K562 (cell line): ENCODE data around the gene RBMS3. TPM values are rescaled to one million over a fixed set of nuclear protein-coding genes. Genes with fewer than 3 reads are reported as not detected.

ENCODE experiments used
- ATAC-seq: fragments of 200-7000 bp; cut with Tn5 transposase; 3 replicates; pipeline ENCODE4 v1.9.1; 2020; ENCODE audit warnings: moderate library complexity
- BruUV-seq: library from RNA; stranded (reverse); fragments of 400-500 nt; replicated peaks from 2 replicates; lab custom pipeline; 2021; lab: Mats Ljungman, UMichigan
- CTCF ChIA-PET: fragments of 300-600 bp; formaldehyde crosslinking; extraction: SDS; loops from one replicate; lab custom pipeline; 2021; ENCODE audit warnings: low intra/inter-chr PET ratio; lab: Yijun Ruan, JAX
- POLR2A ChIA-PET: fragments of 300-600, 350-650 bp; sonication (Branson Sonifier 250); formaldehyde crosslinking; extraction: SDS; loops from one replicate; lab custom pipeline; 2021; ENCODE audit warnings: antibody characterized with exemption, inconsistent platforms; lab: Yijun Ruan, JAX
- DNase-seq, 4 experiments: peaks; one replicate each; pipeline versions ENCODE4 v3.0.0 to v3.0.0-alpha.2; 2011 to 2018; ENCODE audit warnings: low spot score in 3 of 4, mixed read lengths in 3 of 4; ENCODE audit errors: extremely low read depth in 1 of 4
- FAIRE-seq: peaks from 2 replicates; lab custom pipeline; 2011; peaks lifted over from hg19 to GRCh38; lab: Jason Lieb, UNC
- H2AFZ ChIP-seq: 2 replicates; pipeline ENCODE4 v1.6.0; 2011; ENCODE audit warnings: low read depth, low read length, control low read depth, inconsistent platforms
- H3K27ac ChIP-seq: fragments of 200-600 bp; 3 replicates; pipeline ENCODE4 v1.8.0; 2011; ENCODE audit warnings: low read depth, mild to moderate bottlenecking, control low read depth, inconsistent platforms, low read length, moderate library complexity, mixed read lengths; ENCODE audit errors: extremely low read depth
- H3K27me3 ChIP-seq, 2 experiments: fragments of 300-600 bp in 1 of 2; 2 replicates in 1 of 2; 3 replicates in 1 of 2; pipeline versions ENCODE4 v1.6.0 to v1.8.0; 2011; ENCODE audit warnings: inconsistent platforms in 2 of 2, low read length in 2 of 2, mild to moderate bottlenecking in 1 of 2, mixed read lengths in 1 of 2, moderate library complexity in 1 of 2; ENCODE audit not compliant: control insufficient read depth in 2 of 2, insufficient read depth in 2 of 2
- H3K36me3 ChIP-seq: fragments of 300-600 bp; 3 replicates; pipeline ENCODE4 v1.8.0; 2011; ENCODE audit warnings: mild to moderate bottlenecking, low read length, inconsistent platforms; ENCODE audit not compliant: control insufficient read depth, insufficient read depth
- H3K4me1 ChIP-seq, 2 experiments: fragments of 200-600 bp in 1 of 2; replicated peaks in 1 of 2; 2 replicates in 1 of 2; 3 replicates in 1 of 2; pipeline versions ENCODE4 v1.5.1 to v1.8.0; 2011; ENCODE audit warnings: inconsistent platforms in 2 of 2, low read length in 2 of 2, mild to moderate bottlenecking in 1 of 2, mixed read lengths in 1 of 2, moderate library complexity in 1 of 2; ENCODE audit not compliant: control insufficient read depth in 2 of 2, insufficient read depth in 2 of 2
- H3K4me2 ChIP-seq: 2 replicates; pipeline ENCODE4 v1.6.1; 2011; ENCODE audit warnings: low read length, control low read depth, inconsistent platforms, mixed read lengths; ENCODE audit not compliant: insufficient read depth
- H3K4me3 ChIP-seq: fragments of 200-600 bp; sonication (generic), shearing (Covaris generic); 2 replicates; pipeline ENCODE4 v1.5.1; 2016; ENCODE audit warnings: control low read depth, inconsistent platforms
- H3K79me2 ChIP-seq: fragments of 200-600 bp; 3 replicates; pipeline ENCODE4 v1.8.0; 2011; ENCODE audit warnings: low read length, inconsistent platforms; ENCODE audit not compliant: control insufficient read depth, insufficient read depth
- H3K9ac ChIP-seq, 2 experiments: 2 replicates each; pipeline versions ENCODE4 v1.6.0 to v1.6.1; 2011; ENCODE audit warnings: low read depth in 2 of 2, low read length in 2 of 2, control low read depth in 1 of 2, inconsistent platforms in 1 of 2, mild to moderate bottlenecking in 1 of 2, mixed read lengths in 1 of 2; ENCODE audit not compliant: insufficient read depth in 1 of 2
- H3K9me1 ChIP-seq: one replicate; pipeline ENCODE4 v1.6.0; 2011; ENCODE audit warnings: inconsistent platforms, mild to moderate bottlenecking, low read length, moderate library complexity; ENCODE audit not compliant: control insufficient read depth, insufficient read depth
- H3K9me3 ChIP-seq: replicated peaks from 2 replicates; pipeline ENCODE4 v1.5.1; 2011; ENCODE audit warnings: low read depth, low read length, inconsistent platforms; ENCODE audit not compliant: control insufficient read depth, insufficient read depth
- H4K20me1 ChIP-seq: replicated peaks from 2 replicates; pipeline ENCODE4 v1.6.1; 2011; ENCODE audit warnings: low read length, inconsistent platforms, mixed read lengths; ENCODE audit not compliant: control insufficient read depth, insufficient read depth
- BHLHE40 ChIP-seq: IDR thresholded peaks from 2 replicates; pipeline ENCODE4 v1.6.1; 2011; ENCODE audit warnings: low read length, improper control_type of control experiment
- BRCA1 ChIP-seq, 2 experiments: fragments of 450-650 bp in 1 of 2; sonication (generic) in 1 of 2; formaldehyde crosslinking in 1 of 2; IDR thresholded peaks; 2 replicates each; pipeline versions ENCODE4 v1.5.0 to v1.6.1; 2017 to 2020; ENCODE audit warnings: mild to moderate bottlenecking in 1 of 2, missing genetic modification reagents in 1 of 2
- BRD9 ChIP-seq: fragments of 450-650 bp; IDR thresholded peaks from 2 replicates; pipeline ENCODE4 v1.6.1; 2018; ENCODE audit warnings: low read depth; ENCODE audit not compliant: partially characterized antibody
- MAFG ChIP-seq: fragments of 450-650 bp; conservative IDR thresholded peaks from 2 replicates; pipeline ENCODE4 v1.6.1; 2016; ENCODE audit warnings: missing genetic modification characterization, missing compliant biosample characterization
- NR2C2 ChIP-seq, 2 experiments: fragments of 200-800 bp in 1 of 2; sonication (Bioruptor generic) in 1 of 2; sonication (generic) in 1 of 2; formaldehyde crosslinking in 1 of 2; IDR thresholded peaks; 2 replicates each; pipeline versions ENCODE4 v1.6.1 to v1.8.0; 2016 to 2022; ENCODE audit warnings: mild to moderate bottlenecking in 1 of 2, missing compliant biosample characterization in 1 of 2, missing genetic modification characterization in 1 of 2, missing genetic modification reagents in 1 of 2
- PTRF ChIP-seq: fragments of 450-650 bp; IDR thresholded peaks from 2 replicates; pipeline ENCODE4 v1.6.1; 2016; ENCODE audit warnings: mild to moderate bottlenecking, missing genetic modification characterization, missing compliant biosample characterization
- SETDB1 ChIP-seq: IDR thresholded peaks from one replicate; pipeline ENCODE4 v1.6.1; 2012; ENCODE audit warnings: low read length, control low read depth, inconsistent platforms
- ZBTB8A ChIP-seq: fragments of 450-650 bp; IDR thresholded peaks from 2 replicates; pipeline ENCODE4 v1.6.1; 2018; ENCODE audit warnings: mild to moderate bottlenecking, moderate library complexity; ENCODE audit not compliant: partially characterized antibody
- ZNF263 ChIP-seq: sonication (generic); formaldehyde crosslinking; IDR thresholded peaks from 2 replicates; pipeline ENCODE4 v1.8.0; 2022; ENCODE audit warnings: mild to moderate bottlenecking, missing genetic modification reagents, borderline replicate concordance
- ZNF316 ChIP-seq: fragments of 450-650 bp; IDR thresholded peaks from 2 replicates; pipeline ENCODE4 v1.6.1; 2016
- ZNF79 ChIP-seq: fragments of 250-450 bp; sonication (Bioruptor Pico); IDR thresholded peaks from 2 replicates; pipeline ENCODE4 v1.4.0; 2020; ENCODE audit warnings: low read depth, mild to moderate bottlenecking, moderate library complexity
- WGBS: fragments of 100-300 bp; shearing (Covaris generic); methylation state at CpG from one replicate; pipeline ENCODE4 v1.1.6; 2016; ENCODE audit warnings: low coverage, mixed read lengths; ENCODE audit not compliant: insufficient coverage; ENCODE audit errors: missing lambda C conversion rate; 5-methylcytosine and 5-hydroxymethylcytosine counted together
- in situ Hi-C: fragments of 300-500 bp; cut with MboI; formaldehyde crosslinking; loops from 4 replicates; pipeline ENCODE4 v1.15.0; 2018; ENCODE audit warnings: inconsistent platforms, mixed read lengths
- intact Hi-C: fragments of 100-400 bp; cut with micrococcal nuclease; formaldehyde crosslinking; loops from 2 replicates; pipeline ENCODE4 v1.14.2; 2022
- polyA plus RNA-seq, 8 experiments: library from polyadenylated mRNA; depleted of rRNA in 4 of 8; stranded (reverse) in 5 of 8; unstranded in 3 of 8; fragments of >200 nt; fragmentation: Nextera tagmentation in 2 of 8; fragmentation: Illumina TruSeq in 1 of 8; extraction: Ambion mirVana in 2 of 8; extraction: Trizol in 1 of 8; gene quantifications; 2 replicates each; pipeline versions ENCODE4 v1.2.1 to v1.2.3, GENCODE V29; 2011 to 2014; ENCODE audit warnings: inconsistent platforms in 1 of 8, missing spikeins in 1 of 8
- total RNA-seq, 7 experiments: library from RNA; depleted of rRNA in 6 of 7; stranded (reverse); fragments of >200 nt in 6 of 7; fragmentation: Illumina TruSeq in 2 of 7; extraction: Trizol in 2 of 7; gene quantifications; 2 replicates each; pipeline versions ENCODE4 v1.2.1 to v1.2.3, GENCODE V29; 2011 to 2021; ENCODE audit warnings: low replicate concordance in 1 of 7
- TF ChIP-seq, protein P1 (sequence below): IDR thresholded peaks from 2 replicates; pipeline ENCODE4 v1.6.1; 2011; ENCODE audit not compliant: insufficient read length; ENCODE audit errors: extremely low read depth
- TF ChIP-seq, protein P2 (sequence below): sonication (generic); formaldehyde crosslinking; IDR thresholded peaks from 2 replicates; pipeline ENCODE4 v1.8.1; 2023; ENCODE audit warnings: mild to moderate bottlenecking, missing genetic modification reagents

Gene RBMS3
- total and polyA plus RNA-seq, 9 of the 15 experiments (the other 6 are each of a cell fraction or from before 2014, with no cell fraction given): 0.20 TPM; not detected in 8

DNA sequence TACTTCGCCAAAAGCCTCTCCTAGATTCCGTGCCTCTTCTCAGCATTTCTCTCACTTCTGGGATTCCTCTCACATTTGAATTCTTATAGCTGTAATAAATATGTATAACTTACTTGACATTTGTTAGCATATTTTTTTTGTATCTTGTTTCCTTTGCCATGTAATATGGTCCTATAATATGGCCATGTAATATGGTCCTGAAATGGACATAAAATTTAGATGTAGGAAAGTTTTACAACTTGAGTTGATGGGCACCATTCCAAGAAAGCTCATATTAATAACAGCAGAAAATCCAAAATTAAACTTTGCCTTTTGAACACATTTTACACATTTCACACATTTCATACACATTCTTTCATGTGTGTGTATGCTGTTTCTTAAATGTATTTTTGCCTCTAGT is 480.6 kb downstream of the RBMS3 start (continued):
- TF ChIP-seq BHLHE40 (no peak), SETDB1 (no peak)
- TF ChIP-seq, all 486 proteins: peak for 0

DNA sequence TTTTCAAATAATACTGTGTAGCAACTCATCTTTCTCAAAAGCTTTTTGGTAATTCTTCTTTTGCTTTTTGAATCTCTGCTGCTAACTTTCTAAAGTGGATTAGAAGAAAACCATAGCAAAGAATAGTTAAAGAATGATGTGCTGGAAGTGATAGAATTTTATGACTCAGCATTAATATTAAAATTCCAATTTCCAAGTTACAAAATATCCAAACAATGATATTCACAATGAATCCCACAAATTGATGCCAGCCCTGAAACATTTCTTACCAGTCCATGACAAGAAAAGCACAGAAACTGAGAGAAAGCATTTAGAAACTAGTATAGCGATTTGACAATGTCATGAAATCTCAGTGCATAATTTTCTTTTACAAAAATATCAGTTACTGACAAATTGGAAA is 482.2 kb downstream of the RBMS3 start:
- no peak for FAIRE-seq
- Histone ChIP-seq H3K79me2 (no peaks in the 10 kb centered on the region), H3K4me1 (no peaks in the 10 kb centered on the region), H3K9me3 (no peaks in the 10 kb centered on the region; the same call in 1 of the 2 replicates), H3K27ac (no peak overlapping the region), H2AFZ (no peak overlapping the region), H3K27me3 (no peaks in the 10 kb centered on the region), H3K9me1 (no peaks in the 10 kb centered on the region), H3K9ac (no peak overlapping the region), H3K36me3 (no peaks in the 10 kb centered on the region), H3K4me3 (no peak overlapping the region), H4K20me1 (no peaks in the 10 kb centered on the region), H3K4me2 (no peak overlapping the region)
- ATAC-seq: no peak
- CTCF ChIA-PET: no interaction called here
- no peak for TF ChIP-seq PTRF (tag)
- TF ChIP-seq ZNF316: peak; percentile 53
- TF ChIP-seq NR2C2 (CRISPR knock-in tag; IDR thresholded peaks at IDR 0.05): no peak
- no peak for TF ChIP-seq NR2C2 (tag; IDR thresholded peaks at IDR 0.05)
- no peak for TF ChIP-seq BRD9
- TF ChIP-seq MAFG (tag): peak; percentile 38; the same call in 1 of the 2 replicates
- TF ChIP-seq, protein P1, sequence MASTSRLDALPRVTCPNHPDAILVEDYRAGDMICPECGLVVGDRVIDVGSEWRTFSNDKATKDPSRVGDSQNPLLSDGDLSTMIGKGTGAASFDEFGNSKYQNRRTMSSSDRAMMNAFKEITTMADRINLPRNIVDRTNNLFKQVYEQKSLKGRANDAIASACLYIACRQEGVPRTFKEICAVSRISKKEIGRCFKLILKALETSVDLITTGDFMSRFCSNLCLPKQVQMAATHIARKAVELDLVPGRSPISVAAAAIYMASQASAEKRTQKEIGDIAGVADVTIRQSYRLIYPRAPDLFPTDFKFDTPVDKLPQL: no peak
- no peak for TF ChIP-seq ZNF263 (CRISPR knock-in tag)
- TF ChIP-seq, protein P2, sequence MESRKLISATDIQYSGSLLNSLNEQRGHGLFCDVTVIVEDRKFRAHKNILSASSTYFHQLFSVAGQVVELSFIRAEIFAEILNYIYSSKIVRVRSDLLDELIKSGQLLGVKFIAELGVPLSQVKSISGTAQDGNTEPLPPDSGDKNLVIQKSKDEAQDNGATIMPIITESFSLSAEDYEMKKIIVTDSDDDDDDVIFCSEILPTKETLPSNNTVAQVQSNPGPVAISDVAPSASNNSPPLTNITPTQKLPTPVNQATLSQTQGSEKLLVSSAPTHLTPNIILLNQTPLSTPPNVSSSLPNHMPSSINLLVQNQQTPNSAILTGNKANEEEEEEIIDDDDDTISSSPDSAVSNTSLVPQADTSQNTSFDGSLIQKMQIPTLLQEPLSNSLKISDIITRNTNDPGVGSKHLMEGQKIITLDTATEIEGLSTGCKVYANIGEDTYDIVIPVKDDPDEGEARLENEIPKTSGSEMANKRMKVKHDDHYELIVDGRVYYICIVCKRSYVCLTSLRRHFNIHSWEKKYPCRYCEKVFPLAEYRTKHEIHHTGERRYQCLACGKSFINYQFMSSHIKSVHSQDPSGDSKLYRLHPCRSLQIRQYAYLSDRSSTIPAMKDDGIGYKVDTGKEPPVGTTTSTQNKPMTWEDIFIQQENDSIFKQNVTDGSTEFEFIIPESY (CRISPR knock-in tag): no peak
- TF ChIP-seq BRCA1 (IDR thresholded peaks at IDR 0.05): no peak
- no peak for TF ChIP-seq BRCA1 (CRISPR knock-in tag; IDR thresholded peaks at IDR 0.05)
- TF ChIP-seq ZNF79 (CRISPR knock-in tag): no peak
- TF ChIP-seq ZBTB8A: no peak
- intact Hi-C loops: no loop called here
- in situ Hi-C loops: no loop called here
- 0% methylated on average over 1 of the region's 1 CpG for WGBS
- no TSS peak for BruUV-seq
- no peak for DNase-seq
- POLR2A ChIA-PET: no interaction called here
